Tibial nerve (tissue), 4 donors: Measurements from ENCODE around the gene NKX2-4. TPM values are rescaled to one million over a fixed set of nuclear protein-coding genes. Genes with fewer than 3 reads are reported as not detected.

Experiments used
- DNase-seq, 2 donors: peaks; one replicate each; pipeline ENCODE4 v3.0.0-alpha.2; 2019; ENCODE audit warnings: low spot score in 2 of 2
- H3K27ac ChIP-seq, 4 donors: fragments of 200-600 bp; sonication (generic) in 3 of 4; one replicate each; pipeline ENCODE4 v1.5.1; 2017 to 2019; ENCODE audit warnings: mild to moderate bottlenecking in 1 of 4
- H3K27me3 ChIP-seq, 2 donors: fragments of 200-600 bp; sonication (generic) in 1 of 2; one replicate each; pipeline versions ENCODE4 v1.5.1 to v1.6.0; 2017 to 2019
- H3K36me3 ChIP-seq, 3 donors: fragments of 200-600 bp; sonication (generic); one replicate each; pipeline ENCODE4 v1.5.1; 2018 to 2019
- H3K4me1 ChIP-seq, 4 donors: fragments of 200-600 bp; sonication (generic) in 3 of 4; one replicate each; pipeline ENCODE4 v1.5.1; 2017 to 2019
- H3K4me3 ChIP-seq, 4 donors: fragments of 200-600 bp; sonication (generic) in 3 of 4; one replicate each; pipeline ENCODE4 v1.5.1; 2017 to 2019; ENCODE audit warnings: mild to moderate bottlenecking in 1 of 4, moderate library complexity in 1 of 4
- H3K9me3 ChIP-seq, 4 donors: fragments of 200-600 bp; sonication (generic) in 3 of 4; one replicate each; pipeline ENCODE4 v1.5.1; 2017 to 2019
- CTCF ChIP-seq, 5 experiments: fragments of 200-600 bp in 3 of 5; fragments of 450-650 bp in 2 of 5; sonication (generic) in 3 of 5; IDR thresholded peaks; one replicate each; pipeline ENCODE4 v1.5.1; 2016 to 2019; ENCODE audit warnings: antibody characterized with exemption in 5 of 5, mild to moderate bottlenecking in 3 of 5, moderate library complexity in 2 of 5
- EP300 ChIP-seq, 2 donors: sonication (generic); formaldehyde crosslinking; IDR thresholded peaks; one replicate each; pipeline ENCODE4 v1.6.1; 2017; ENCODE audit warnings: antibody characterized with exemption in 2 of 2, mild to moderate bottlenecking in 1 of 2
- POLR2A ChIP-seq, 2 donors: fragments of 450-650 bp; IDR thresholded peaks; one replicate each; pipeline ENCODE4 v1.6.1; 2017; ENCODE audit warnings: antibody characterized with exemption in 2 of 2, mild to moderate bottlenecking in 2 of 2, moderate library complexity in 2 of 2
- WGBS, 2 donors: methylation state at CpG; one replicate each; pipeline ENCODE4 v1.1.5; 2018; 5-methylcytosine and 5-hydroxymethylcytosine counted together
- total RNA-seq, 4 donors: library from RNA; depleted of rRNA; stranded (reverse); fragments of >200 nt; gene quantifications; one replicate each; pipeline ENCODE4 v1.1.0, GENCODE V29; 2016

The NKX2-4 gene
- total RNA-seq, 4 donors from 2014 or later: not detected

- Histone ChIP-seq H3K9me3 (no peaks in the 10 kb centered on the region), H3K4me1 (no peaks in the 10 kb centered on the region), H3K36me3 (peaks cover 0 to 84% (median 9%) of the 10 kb centered on the region in 3 donors), H3K27ac (no peak overlapping the region), H3K4me3 (no peak overlapping the region), H3K27me3 (peaks cover 0 to 9% of the 10 kb centered on the region in 2 donors)
- DNase-seq: no peak
- 93 to 96% methylated on average over 5 of the region's 5 CpGs for WGBS, 2 donors
- TF ChIP-seq CTCF (IDR thresholded peaks at IDR 0.05): no peak
- TF ChIP-seq EP300 (IDR thresholded peaks at IDR 0.05): no peak
- no peak for TF ChIP-seq POLR2A (IDR thresholded peaks at IDR 0.05)
These were observed 11.2 kb downstream of the NKX2-4 start for GRCh38 chr20:21386111-21386510.

- H3K4me3 ChIP-seq: no peak overlapping the region
- 90 to 93% methylated on average over 5 of the region's 5 CpGs for WGBS, 2 donors
- TF ChIP-seq POLR2A (IDR thresholded peaks at IDR 0.05) (no peak), EP300 (IDR thresholded peaks at IDR 0.05) (no peak), CTCF (IDR thresholded peaks at IDR 0.05) (no peak)
- H3K27ac ChIP-seq: no peak overlapping the region
- no peaks in the 10 kb centered on the region for H3K9me3 ChIP-seq
- H3K36me3 ChIP-seq: peaks cover 0 to 75% (median 9%) of the 10 kb centered on the region in 3 donors
- DNase-seq: no peak
- no peaks in the 10 kb centered on the region for H3K4me1 ChIP-seq
- H3K27me3 ChIP-seq: no peaks in the 10 kb centered on the region
These were observed 12.9 kb downstream of the NKX2-4 start for GRCh38 chr20:21384308-21384892.

GRCh38 chr20:21381619-21382018 lies 15.7 kb downstream of the NKX2-4 start:
- TF ChIP-seq CTCF (IDR thresholded peaks at IDR 0.05) (no peak), EP300 (IDR thresholded peaks at IDR 0.05) (no peak), POLR2A (IDR thresholded peaks at IDR 0.05) (no peak)
- DNase-seq: no peak
- 98 to 100% methylated on average over 1 of the region's 1 CpG for WGBS, 2 donors
- Histone ChIP-seq H3K4me3 (no peak overlapping the region), H3K36me3 (peaks cover 0 to 50% (median 9%) of the 10 kb centered on the region in 3 donors), H3K27me3 (no peaks in the 10 kb centered on the region), H3K4me1 (no peaks in the 10 kb centered on the region), H3K9me3 (no peaks in the 10 kb centered on the region), H3K27ac (no peak overlapping the region)

GRCh38 chr20:21380711-21381110 lies 16.6 kb downstream of the NKX2-4 start:
- DNase-seq: no peak
- no peak overlapping the region for H3K4me3 ChIP-seq
- H3K4me1 ChIP-seq: no peaks in the 10 kb centered on the region
- TF ChIP-seq EP300 (IDR thresholded peaks at IDR 0.05): no peak
- no peak for TF ChIP-seq CTCF (IDR thresholded peaks at IDR 0.05)
- no peak for TF ChIP-seq POLR2A (IDR thresholded peaks at IDR 0.05)
- 62 to 73% methylated on average over 2 of the region's 2 CpGs for WGBS, 2 donors
- H3K27ac ChIP-seq: no peak overlapping the region
- H3K27me3 ChIP-seq: no peaks in the 10 kb centered on the region
- no peaks in the 10 kb centered on the region for H3K9me3 ChIP-seq
- H3K36me3 ChIP-seq: peaks cover 0 to 49% (median 9%) of the 10 kb centered on the region in 3 donors

GRCh38 chr20:21378259-21378658 lies 19.1 kb downstream of the NKX2-4 start:
- no peak for DNase-seq
- H3K27me3 ChIP-seq: no peaks in the 10 kb centered on the region
- peaks cover 0 to 3% (median 0%) of the 10 kb centered on the region in 4 donors for H3K4me1 ChIP-seq
- H3K4me3 ChIP-seq: no peak overlapping the region
- 93 to 96% methylated on average over 5 of the region's 5 CpGs for WGBS, 2 donors
- H3K9me3 ChIP-seq: no peaks in the 10 kb centered on the region
- H3K36me3 ChIP-seq: peaks cover 0 to 32% (median 9%) of the 10 kb centered on the region in 3 donors
- TF ChIP-seq POLR2A (IDR thresholded peaks at IDR 0.05): no peak
- no peak for TF ChIP-seq EP300 (IDR thresholded peaks at IDR 0.05)
- no peak for TF ChIP-seq CTCF (IDR thresholded peaks at IDR 0.05)
- no peak overlapping the region for H3K27ac ChIP-seq
